IMR-90 (cell line): Measurements from ENCODE around the gene BPIFB1. TPM values are rescaled to one million over a fixed set of nuclear protein-coding genes. Genes with fewer than 3 reads are reported as not detected.

ENCODE experiments used
- ATAC-seq: fragments of 200-7000 bp; cut with Tn5 transposase; 2 replicates; pipeline ENCODE4 v1.9.1; 2020; ENCODE audit warnings: low read depth, mild to moderate bottlenecking, moderate library complexity
- BruUV-seq: library from RNA; stranded (reverse); fragments of 400-500 nt; replicated peaks from 2 replicates; lab custom pipeline; 2021; lab: Mats Ljungman, UMichigan
- CTCF ChIA-PET: fragments of 300-600 bp; formaldehyde crosslinking; extraction: SDS; loops from one replicate; lab custom pipeline; 2021; ENCODE audit warnings: antibody characterized with exemption; lab: Yijun Ruan, JAX
- POLR2A ChIA-PET: fragments of 300-600 bp; sonication (Branson Sonifier 250); formaldehyde crosslinking; loops from one replicate; lab custom pipeline; 2022; ENCODE audit warnings: antibody characterized with exemption; ENCODE audit not compliant: unreplicated experiment; lab: Charles Lee
- DNase-seq: peaks from one replicate; pipeline ENCODE4 v3.0.0; 2013
- H2AFZ ChIP-seq: replicated peaks from 2 replicates; pipeline ENCODE3; 2013; ENCODE audit warnings: low read length, mild to moderate bottlenecking; ENCODE audit not compliant: poor library complexity
- H2AK5ac ChIP-seq: 2 replicates; pipeline ENCODE4 v1.6.1; 2013; ENCODE audit warnings: low read depth, low read length, inconsistent platforms
- H2AK9ac ChIP-seq: replicated peaks from 2 replicates; pipeline ENCODE3; 2013; ENCODE audit warnings: mild to moderate bottlenecking, low read depth, low read length, moderate library complexity; ENCODE audit not compliant: poor library complexity
- H2BK120ac ChIP-seq: 2 replicates; pipeline ENCODE4 v1.6.1; 2013; ENCODE audit warnings: low read depth, low read length, inconsistent platforms
- H2BK15ac ChIP-seq: 3 replicates; pipeline ENCODE4 v1.6.1; 2013; ENCODE audit warnings: low read depth, low read length, inconsistent platforms
- H2BK20ac ChIP-seq: 2 replicates; pipeline ENCODE4 v1.6.1; 2013; ENCODE audit warnings: low read depth, mild to moderate bottlenecking, inconsistent platforms, low read length, moderate library complexity
- H2BK5ac ChIP-seq: 2 replicates; pipeline ENCODE4 v1.6.1; 2013; ENCODE audit warnings: mild to moderate bottlenecking, low read depth, low read length, inconsistent platforms; ENCODE audit not compliant: poor library complexity, severe bottlenecking
- H3K14ac ChIP-seq: replicated peaks from 2 replicates; pipeline ENCODE4 v1.6.1; 2013; ENCODE audit warnings: low read depth, low read length, inconsistent platforms
- H3K18ac ChIP-seq: 2 replicates; pipeline ENCODE4 v1.6.1; 2013; ENCODE audit warnings: low read depth, low read length, control low read depth
- H3K23ac ChIP-seq: 2 replicates; pipeline ENCODE4 v1.6.1; 2013; ENCODE audit warnings: low read depth, low read length, inconsistent platforms
- H3K27ac ChIP-seq: 2 replicates; pipeline ENCODE4 v1.5.1; 2013; ENCODE audit warnings: mild to moderate bottlenecking, control low read depth, low read length; ENCODE audit not compliant: insufficient read depth
- H3K27me3 ChIP-seq: 2 replicates; pipeline ENCODE4 v1.6.1; 2013; ENCODE audit warnings: low read length; ENCODE audit not compliant: control insufficient read depth, insufficient read depth
- H3K36me3 ChIP-seq: 2 replicates; pipeline ENCODE4 v1.6.1; 2013; ENCODE audit warnings: low read length, mixed read lengths; ENCODE audit not compliant: control insufficient read depth, insufficient read depth
- H3K4ac ChIP-seq: 2 replicates; pipeline ENCODE4 v1.6.1; 2013; ENCODE audit warnings: low read depth, low read length, inconsistent platforms
- H3K4me1 ChIP-seq: 2 replicates; pipeline ENCODE4 v1.6.1; 2013; ENCODE audit warnings: low read length, mixed read lengths; ENCODE audit not compliant: control insufficient read depth, insufficient read depth
- H3K4me2 ChIP-seq: 2 replicates; pipeline ENCODE4 v1.6.1; 2013; ENCODE audit warnings: low read depth, mild to moderate bottlenecking, control low read depth, low read length, moderate library complexity
- H3K4me3 ChIP-seq: 2 replicates; pipeline ENCODE4 v1.5.1; 2013; ENCODE audit warnings: low read depth, mild to moderate bottlenecking, control low read depth, low read length, moderate library complexity; ENCODE audit not compliant: insufficient read depth
- H3K56ac ChIP-seq: 2 replicates; pipeline ENCODE4 v1.6.1; 2013; ENCODE audit warnings: low read length, inconsistent platforms; ENCODE audit not compliant: insufficient read depth; ENCODE audit errors: extremely low read depth
- H3K79me1 ChIP-seq, 2 experiments: 2 replicates each; pipeline ENCODE4 v1.6.1; 2013; ENCODE audit warnings: low read length in 2 of 2, inconsistent platforms in 1 of 2, low read depth in 1 of 2
- H3K9ac ChIP-seq: 2 replicates; pipeline ENCODE4 v1.6.1; 2013; ENCODE audit warnings: low read depth, low read length, control low read depth
- H3K9me1 ChIP-seq: 2 replicates; pipeline ENCODE4 v1.6.1; 2013; ENCODE audit warnings: low read length, inconsistent platforms; ENCODE audit not compliant: insufficient read depth
- H3K9me3 ChIP-seq: 2 replicates; pipeline ENCODE4 v1.6.1; 2013; ENCODE audit warnings: low read length; ENCODE audit not compliant: control insufficient read depth, insufficient read depth
- H4K20me1 ChIP-seq: 2 replicates; pipeline ENCODE4 v1.6.1; 2013; ENCODE audit warnings: low read length, inconsistent platforms; ENCODE audit not compliant: insufficient read depth
- H4K5ac ChIP-seq: 2 replicates; pipeline ENCODE4 v1.6.1; 2013; ENCODE audit warnings: mild to moderate bottlenecking, low read depth, low read length, control low read depth
- H4K8ac ChIP-seq, 2 experiments: 2 replicates each; pipeline ENCODE4 v1.6.1; 2013; ENCODE audit warnings: low read depth in 2 of 2, low read length in 2 of 2, control low read depth in 1 of 2, inconsistent platforms in 1 of 2
- H4K91ac ChIP-seq: 2 replicates; pipeline ENCODE4 v1.6.1; 2013; ENCODE audit warnings: low read depth, low read length, inconsistent platforms; ENCODE audit not compliant: insufficient read depth
- BHLHE40 ChIP-seq: fragments of 150-350 bp; IDR thresholded peaks from 2 replicates; pipeline ENCODE4 v1.6.1; 2016; ENCODE audit warnings: mild to moderate bottlenecking, low read depth, low read length
- CEBPB ChIP-seq: IDR thresholded peaks from 2 replicates; pipeline ENCODE4 v1.6.1; 2012; ENCODE audit warnings: low read depth, low read length, improper control_type of control experiment
- CHD1 ChIP-seq: IDR thresholded peaks from 2 replicates; pipeline ENCODE4 v1.6.1; 2012; ENCODE audit warnings: low read depth, low read length, improper control_type of control experiment
- ELK1 ChIP-seq: fragments of 150-350 bp; IDR thresholded peaks from 2 replicates; pipeline ENCODE4 v1.6.1; 2016; ENCODE audit warnings: low read depth, mild to moderate bottlenecking, low read length, moderate library complexity, borderline replicate concordance
- FOS ChIP-seq: fragments of 150-350 bp; IDR thresholded peaks from 2 replicates; pipeline ENCODE4 v1.6.1; 2016; ENCODE audit warnings: low read depth, low read length
- MAFK ChIP-seq: IDR thresholded peaks from 2 replicates; pipeline ENCODE4 v1.6.1; 2012; ENCODE audit warnings: low read depth, low read length, improper control_type of control experiment
- MAZ ChIP-seq: IDR thresholded peaks from 2 replicates; pipeline ENCODE4 v1.6.1; 2012; ENCODE audit warnings: low read depth, mild to moderate bottlenecking, low read length, improper control_type of control experiment, moderate library complexity, borderline replicate concordance
- NFE2L2 ChIP-seq: fragments of 150-350 bp; IDR thresholded peaks from 2 replicates; pipeline ENCODE4 v1.6.1; 2016; ENCODE audit warnings: low read depth, mild to moderate bottlenecking, low read length
- POLR2A ChIP-seq: IDR thresholded peaks from 2 replicates; pipeline ENCODE4 v1.6.1; 2012; ENCODE audit warnings: mild to moderate bottlenecking, low read depth, low read length
- RAD21 ChIP-seq: IDR thresholded peaks from 2 replicates; pipeline ENCODE4 v1.6.1; 2012; ENCODE audit warnings: low read length, improper control_type of control experiment
- RCOR1 ChIP-seq: IDR thresholded peaks from 2 replicates; pipeline ENCODE4 v1.6.1; 2012; ENCODE audit warnings: mild to moderate bottlenecking, low read length, improper control_type of control experiment; ENCODE audit not compliant: insufficient replicate concordance
- RFX5 ChIP-seq: IDR thresholded peaks from 2 replicates; pipeline ENCODE4 v1.8.0; 2012; ENCODE audit warnings: low read depth, mild to moderate bottlenecking, low read length, moderate library complexity
- WGBS, 2 experiments: methylation state at CpG; one replicate each; pipeline versions ENCODE4 v1.1.5 to v1.1.7; 2013; ENCODE audit warnings: missing lambda C conversion rate in 2 of 2; ENCODE audit not compliant: insufficient read length in 1 of 2; ENCODE audit errors: extremely low coverage in 2 of 2; 5-methylcytosine and 5-hydroxymethylcytosine counted together
- dilution Hi-C: fragments of 300-500 bp; cut with HindIII; formaldehyde crosslinking; loops from one replicate; pipeline ENCODE4 v1.14.3; 2018; ENCODE audit warnings: low sequenced_read_pairs; ENCODE audit not compliant: unreplicated experiment
- in situ Hi-C: fragments of 300-500 bp; cut with MboI; formaldehyde crosslinking; loops from 3 replicates; pipeline ENCODE4 v1.14.3; 2019; ENCODE audit warnings: low sequenced_read_pairs, inconsistent platforms, mixed read lengths
- intact Hi-C: fragments of 100-400 bp; cut with micrococcal nuclease; formaldehyde crosslinking; loops from 2 replicates; pipeline ENCODE4 v1.10.0; 2022
- polyA plus RNA-seq, 3 experiments: library from polyadenylated mRNA; depleted of rRNA; stranded (reverse); fragments of >200 nt; gene quantifications; 2 replicates each; pipeline ENCODE4 v1.2.3, GENCODE V29; 2012; ENCODE audit warnings: low replicate concordance in 1 of 3
- total RNA-seq: library from RNA; depleted of rRNA; stranded (reverse); fragments of >200 nt; gene quantifications from 2 replicates; pipeline ENCODE4 v1.2.3, GENCODE V29; 2012
- TF ChIP-seq, protein P1 (sequence below): conservative IDR thresholded peaks from 2 replicates; pipeline ENCODE4 v1.5.1; 2012; ENCODE audit warnings: mild to moderate bottlenecking, low read depth, low read length, improper control_type of control experiment
- TF ChIP-seq, protein P2 (sequence below): fragments of 150-350 bp; IDR thresholded peaks from 2 replicates; pipeline ENCODE4 v1.6.1; 2017; ENCODE audit warnings: mild to moderate bottlenecking, antibody characterized with exemption, low read length, low read depth

Gene BPIFB1
- total and polyA plus RNA-seq, 2 of the 4 experiments (the other 2 are of a cell fraction), result not detected

GRCh38 chr20:33311996-33312395, 29.0 kb downstream of the BPIFB1 start:
- no CpG with 5 or more reads among the region's 4 CpGs for WGBS, 2 experiments
- TF ChIP-seq MAZ, result no peak
- no peak for TF ChIP-seq POLR2A
- no peak for TF ChIP-seq RFX5
- TF ChIP-seq RCOR1, result no peak
- no peak for TF ChIP-seq MAFK
- no peak for TF ChIP-seq BHLHE40
- TF ChIP-seq NFE2L2, result no peak
- TF ChIP-seq RAD21, result no peak
- no peak for TF ChIP-seq CEBPB
- no peak for TF ChIP-seq FOS
- TF ChIP-seq, protein P1, sequence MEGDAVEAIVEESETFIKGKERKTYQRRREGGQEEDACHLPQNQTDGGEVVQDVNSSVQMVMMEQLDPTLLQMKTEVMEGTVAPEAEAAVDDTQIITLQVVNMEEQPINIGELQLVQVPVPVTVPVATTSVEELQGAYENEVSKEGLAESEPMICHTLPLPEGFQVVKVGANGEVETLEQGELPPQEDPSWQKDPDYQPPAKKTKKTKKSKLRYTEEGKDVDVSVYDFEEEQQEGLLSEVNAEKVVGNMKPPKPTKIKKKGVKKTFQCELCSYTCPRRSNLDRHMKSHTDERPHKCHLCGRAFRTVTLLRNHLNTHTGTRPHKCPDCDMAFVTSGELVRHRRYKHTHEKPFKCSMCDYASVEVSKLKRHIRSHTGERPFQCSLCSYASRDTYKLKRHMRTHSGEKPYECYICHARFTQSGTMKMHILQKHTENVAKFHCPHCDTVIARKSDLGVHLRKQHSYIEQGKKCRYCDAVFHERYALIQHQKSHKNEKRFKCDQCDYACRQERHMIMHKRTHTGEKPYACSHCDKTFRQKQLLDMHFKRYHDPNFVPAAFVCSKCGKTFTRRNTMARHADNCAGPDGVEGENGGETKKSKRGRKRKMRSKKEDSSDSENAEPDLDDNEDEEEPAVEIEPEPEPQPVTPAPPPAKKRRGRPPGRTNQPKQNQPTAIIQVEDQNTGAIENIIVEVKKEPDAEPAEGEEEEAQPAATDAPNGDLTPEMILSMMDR, result no peak
- no peak for TF ChIP-seq CHD1
- no peak for TF ChIP-seq ELK1
- TF ChIP-seq, protein P2, sequence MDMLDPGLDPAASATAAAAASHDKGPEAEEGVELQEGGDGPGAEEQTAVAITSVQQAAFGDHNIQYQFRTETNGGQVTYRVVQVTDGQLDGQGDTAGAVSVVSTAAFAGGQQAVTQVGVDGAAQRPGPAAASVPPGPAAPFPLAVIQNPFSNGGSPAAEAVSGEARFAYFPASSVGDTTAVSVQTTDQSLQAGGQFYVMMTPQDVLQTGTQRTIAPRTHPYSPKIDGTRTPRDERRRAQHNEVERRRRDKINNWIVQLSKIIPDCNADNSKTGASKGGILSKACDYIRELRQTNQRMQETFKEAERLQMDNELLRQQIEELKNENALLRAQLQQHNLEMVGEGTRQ, result no peak
- ATAC-seq (no peak), DNase-seq (no peak)
- Histone ChIP-seq H3K9ac (no peak overlapping the region), H3K18ac (no peak overlapping the region), H3K27me3 (peaks cover 15% of the 10 kb centered on the region; the same call in 1 of the 2 replicates), H3K4me1 (no peaks in the 10 kb centered on the region), H3K14ac (no peak overlapping the region), H3K9me3 (0 out of 2 replicates have a peak, but pooled peaks cover 2% of the 10 kb centered on the region), H3K9me1 (no peaks in the 10 kb centered on the region), H2BK20ac (no peak overlapping the region), H3K4ac (no peak overlapping the region), H4K8ac (no peak overlapping the region), H2BK15ac (no peak overlapping the region), H3K27ac (no peak overlapping the region), H2AFZ (no peak overlapping the region), H4K5ac (no peak overlapping the region), H2BK5ac (no peak overlapping the region), H3K23ac (no peak overlapping the region; the same call in 1 of the 2 replicates), H3K79me1 (no peaks in the 10 kb centered on the region), H4K20me1 (no peaks in the 10 kb centered on the region), H3K4me2 (no peak overlapping the region), H3K36me3 (no peaks in the 10 kb centered on the region), H3K56ac (no peak overlapping the region), H2AK9ac (no peak overlapping the region), H3K4me3 (no peak overlapping the region), H4K91ac (no peak overlapping the region), H2AK5ac (no peak overlapping the region), H2BK120ac (no peak overlapping the region)
- no TSS peak for BruUV-seq
- intact Hi-C loops (no loop called here), dilution Hi-C loops (no loop called here), in situ Hi-C loops (no loop called here)
- POLR2A ChIA-PET, result no interaction called here
- CTCF ChIA-PET, result no interaction called here
